ENCODE results near the gene CELA2A.
"Not testable (repeated sequence)": the region's sequence is repeated elsewhere in the genome, so short reads cannot be mapped to it uniquely, and the experiment has no call there.

The CELA2A gene

GRCh38 chr1:15469821-15470448, 13.4 kb downstream of the CELA2A start:
- DNase-seq (ENCODE audit: low spot score) = not testable (repeated sequence)

- DNase-seq (ENCODE audit: low spot score) = not testable (repeated sequence)
Observed at GRCh38 chr1:15471067-15471466, 14.5 kb downstream of the CELA2A start.

- not testable (repeated sequence) for DNase-seq (ENCODE audit: low spot score)
Observed at GRCh38 chr1:15471723-15472122, 15.2 kb downstream of the CELA2A start.

GRCh38 chr1:15472587-15472986, 16.1 kb downstream of the CELA2A start:
- DNase-seq (ENCODE audit: low spot score) = no peak

- no peak for DNase-seq (ENCODE audit: low spot score)
Observed at GRCh38 chr1:15475752-15476314, 19.3 kb downstream of the CELA2A start, which contains the start of gene CELA2B. TSS of gene CELA2B (plus strand) at chr1:15476104. CDS start at chr1:15476126, 22 bp downstream.

- no peak for DNase-seq (ENCODE audit: low spot score)
Observed at GRCh38 chr1:15476927-15477326, 20.4 kb downstream of the CELA2A start.

GRCh38 chr1:15477646-15478212, 21.2 kb downstream of the CELA2A start:
- no peak for DNase-seq (ENCODE audit: low spot score)

GRCh38 chr1:15479654-15480347, 23.3 kb downstream of the CELA2A start:
- no peak for DNase-seq (ENCODE audit: low spot score)

- DNase-seq (ENCODE audit: low spot score) = not testable (repeated sequence)
Observed at GRCh38 chr1:15482455-15482854, 25.9 kb downstream of the CELA2A start.

- not testable (repeated sequence) for DNase-seq (ENCODE audit: low spot score)
Observed at GRCh38 chr1:15482983-15483543, 26.5 kb downstream of the CELA2A start.

- no peak for DNase-seq (ENCODE audit: low spot score)
Observed at GRCh38 chr1:15483971-15484370, 27.4 kb downstream of the CELA2A start.

- DNase-seq (ENCODE audit: low spot score) = not testable (repeated sequence)
Observed at GRCh38 chr1:15484443-15484842, 27.9 kb downstream of the CELA2A start.

- no peak for DNase-seq (ENCODE audit: low spot score)
Observed at GRCh38 chr1:15485636-15486035, 29.1 kb downstream of the CELA2A start.

GRCh38 chr1:15486844-15487610, 30.5 kb downstream of the CELA2A start:
- not testable (repeated sequence) for DNase-seq (ENCODE audit: low spot score)

- DNase-seq (ENCODE audit: low spot score) = no peak
Observed at GRCh38 chr1:15488371-15488770, 31.8 kb downstream of the CELA2A start.

- no peak for DNase-seq (ENCODE audit: low spot score)
Observed at GRCh38 chr1:15489052-15489736, 32.7 kb downstream of the CELA2A start.

GRCh38 chr1:15491010-15491409, 34.5 kb downstream of the CELA2A start:
- not testable (repeated sequence) for DNase-seq (ENCODE audit: low spot score)

GRCh38 chr1:15492596-15492995, 36.1 kb downstream of the CELA2A start:
- DNase-seq (ENCODE audit: low spot score) = no peak

GRCh38 chr1:15493869-15494390, 37.4 kb downstream of the CELA2A start:
- DNase-seq (ENCODE audit: low spot score) = no peak

GRCh38 chr1:15500184-15501178, 43.9 kb downstream of the CELA2A start:
- no peak for DNase-seq (ENCODE audit: low spot score)

All from GM03348 (cell line).